HepG2 (cell line): ENCODE measurements around the gene CDC37. TPM values are rescaled to one million over a fixed set of nuclear protein-coding genes. Genes with fewer than 3 reads are reported as not detected.

Experiments used
- ATAC-seq: fragments of 200-7000 bp; cut with Tn5 transposase; 3 replicates; pipeline ENCODE4 v1.9.1; 2020; ENCODE audit warnings: mild to moderate bottlenecking, moderate library complexity
- BruUV-seq: library from RNA; stranded (reverse); fragments of 400-500 nt; replicated peaks from 2 replicates; lab custom pipeline; 2021; lab: Mats Ljungman, UMichigan
- CTCF ChIA-PET: fragments of 300-600 bp; formaldehyde crosslinking; extraction: SDS; loops from one replicate; lab custom pipeline; 2021; ENCODE audit warnings: low total read pairs, inconsistent platforms, low intra/inter-chr PET ratio; lab: Yijun Ruan, JAX
- POLR2A ChIA-PET: fragments of 350-600 bp; sonication (Branson Sonifier 250); formaldehyde crosslinking; loops from one replicate; lab custom pipeline; 2020; ENCODE audit warnings: antibody characterized with exemption, inconsistent platforms; lab: Yijun Ruan, JAX
- DNase-seq: peaks from one replicate; pipeline ENCODE4 v3.0.0-alpha.2; 2015; ENCODE audit warnings: low spot score
- FAIRE-seq: peaks from 3 replicates; lab custom pipeline; 2011; peaks lifted over from hg19 to GRCh38; lab: Jason Lieb, UNC
- H2AFZ ChIP-seq: one replicate; pipeline ENCODE4 v1.6.1; 2011; ENCODE audit warnings: low read length, inconsistent platforms
- H3K27ac ChIP-seq: fragments of 300-600 bp; 3 replicates; pipeline ENCODE4 v1.8.0; 2011; ENCODE audit warnings: mixed run types, mild to moderate bottlenecking, mixed read lengths, low read length, inconsistent platforms; ENCODE audit not compliant: insufficient read depth; ENCODE audit errors: extremely low read length
- H3K27me3 ChIP-seq, 2 experiments: fragments of 200-600 bp in 1 of 2; 2 replicates in 1 of 2; 3 replicates in 1 of 2; pipeline versions ENCODE4 v1.6.0 to v1.8.0; 2011; ENCODE audit warnings: low read length in 2 of 2, mild to moderate bottlenecking in 2 of 2, moderate library complexity in 2 of 2, inconsistent platforms in 1 of 2; ENCODE audit not compliant: insufficient read depth in 2 of 2, control insufficient read depth in 1 of 2
- H3K36me3 ChIP-seq, 2 experiments: fragments of 200-600 bp in 1 of 2; replicated peaks in 1 of 2; 2 replicates in 1 of 2; 3 replicates in 1 of 2; pipeline versions ENCODE4 v1.5.1 to v1.8.0; 2011; ENCODE audit warnings: low read length in 2 of 2, inconsistent platforms in 1 of 2; ENCODE audit not compliant: insufficient read depth in 2 of 2, control insufficient read depth in 1 of 2
- H3K4me1 ChIP-seq: 2 replicates; pipeline ENCODE4 v1.5.1; 2012; ENCODE audit warnings: low read length, inconsistent platforms; ENCODE audit not compliant: insufficient read depth
- H3K4me2 ChIP-seq: 2 replicates; pipeline ENCODE4 v1.6.0; 2011; ENCODE audit warnings: low read depth, low read length, inconsistent platforms
- H3K4me3 ChIP-seq, 3 experiments: fragments of 200-600 bp in 1 of 3; sonication (generic), shearing (Covaris generic) in 1 of 3; replicated peaks in 1 of 3; 2 replicates each; pipeline ENCODE4 v1.5.1; 2011 to 2016; ENCODE audit warnings: low read length in 3 of 3, inconsistent platforms in 2 of 3, low read depth in 2 of 3, mild to moderate bottlenecking in 2 of 3, control low read depth in 1 of 3, mixed read lengths in 1 of 3; ENCODE audit not compliant: insufficient read depth in 1 of 3
- H3K79me2 ChIP-seq: one replicate; pipeline ENCODE4 v1.6.1; 2011; ENCODE audit warnings: low read length, inconsistent platforms; ENCODE audit not compliant: insufficient read depth
- H3K9ac ChIP-seq: 2 replicates; pipeline ENCODE4 v1.6.0; 2011; ENCODE audit warnings: mild to moderate bottlenecking, low read depth, low read length, inconsistent platforms; ENCODE audit not compliant: insufficient read depth
- H3K9me3 ChIP-seq: 2 replicates; pipeline ENCODE4 v1.5.1; 2012; ENCODE audit warnings: mild to moderate bottlenecking, low read length
- H4K20me1 ChIP-seq: 2 replicates; pipeline ENCODE4 v1.6.0; 2011; ENCODE audit warnings: inconsistent platforms, mild to moderate bottlenecking, low read length, moderate library complexity; ENCODE audit not compliant: insufficient read depth
- JUND ChIP-seq: sonication (generic); formaldehyde crosslinking; IDR thresholded peaks from 2 replicates; pipeline ENCODE4 v1.8.0; 2022; ENCODE audit warnings: mild to moderate bottlenecking, missing genetic modification reagents
- NFIB ChIP-seq: sonication (generic); formaldehyde crosslinking; IDR thresholded peaks from 2 replicates; pipeline ENCODE4 v1.9.0; 2021; ENCODE audit warnings: missing genetic modification reagents, mild to moderate bottlenecking, borderline replicate concordance
- RXRB ChIP-seq: IDR thresholded peaks from 2 replicates; pipeline ENCODE4 v1.6.1; 2016; ENCODE audit warnings: borderline replicate concordance, missing genetic modification reagents, missing compliant biosample characterization
- SAP130 ChIP-seq: IDR thresholded peaks from 2 replicates; pipeline ENCODE4 v1.6.1; 2016; ENCODE audit warnings: low read depth
- THRA ChIP-seq: sonication (generic); formaldehyde crosslinking; IDR thresholded peaks from 2 replicates; pipeline ENCODE4 v1.4.0; 2020; ENCODE audit warnings: missing genetic modification reagents, borderline replicate concordance
- ZNF691 ChIP-seq: sonication (generic); formaldehyde crosslinking; IDR thresholded peaks from 2 replicates; pipeline ENCODE4 v1.4.0; 2020; ENCODE audit warnings: missing genetic modification reagents, low read depth, mild to moderate bottlenecking, borderline replicate concordance
- ZNF879 ChIP-seq: sonication (generic); formaldehyde crosslinking; IDR thresholded peaks from 2 replicates; pipeline ENCODE4 v1.8.1; 2023; ENCODE audit warnings: missing genetic modification reagents
- WGBS: methylation state at CpG from one replicate; pipeline ENCODE4 v1.1.6; 2017; ENCODE audit warnings: low lambda C conversion rate; 5-methylcytosine and 5-hydroxymethylcytosine counted together
- in situ Hi-C: cut with HindIII; loops from 2 replicates; pipeline ENCODE4 v1.10.0; 2017; ENCODE audit warnings: low pct_unique_long_range_greater_than_20kb; ENCODE audit not compliant: extremely low pct_ligation_motif_present
- intact Hi-C: fragments of 100-400 bp; cut with micrococcal nuclease; formaldehyde crosslinking; loops from one replicate; pipeline ENCODE4 v1.10.0; 2022; ENCODE audit not compliant: unreplicated experiment
- polyA plus RNA-seq, 8 experiments: library from polyadenylated mRNA; depleted of rRNA in 3 of 8; stranded (reverse) in 7 of 8; unstranded in 1 of 8; fragments of >200 nt; fragmentation: Illumina TruSeq in 4 of 8; extraction: Trizol in 4 of 8; gene quantifications; 2 replicates each; pipeline versions ENCODE4 v1.2.1 to v1.2.3, GENCODE V29; 2011 to 2016; ENCODE audit warnings: low read depth in 4 of 8, missing spikeins in 1 of 8, mixed read lengths in 1 of 8; ENCODE audit not compliant: insufficient read depth in 1 of 8
- total RNA-seq, 5 experiments: library from RNA; depleted of rRNA; stranded (reverse); fragments of >200 nt; fragmentation: Illumina TruSeq; extraction: Trizol; gene quantifications; 2 replicates each; pipeline ENCODE4 v1.2.3, GENCODE V29; 2016; ENCODE audit warnings: low read depth in 1 of 5
- TF ChIP-seq, protein P1 (sequence below): sonication (generic); formaldehyde crosslinking; IDR thresholded peaks from 2 replicates; pipeline ENCODE4 v1.5.0; 2020; ENCODE audit warnings: missing genetic modification reagents, mild to moderate bottlenecking, borderline replicate concordance

The CDC37 gene
- total and polyA plus RNA-seq, 2 of the 13 experiments (the other 11 are each of a cell fraction or from before 2014, with no cell fraction given), result 158 to 177 TPM

GRCh38 chr19:10433131-10433536, 29.8 kb upstream of the CDC37 start:
- intact Hi-C loops, result no loop called here
- ChIA-PET CTCF (no interaction called here), POLR2A (no interaction called here)
- Histone ChIP-seq H3K79me2 (no peaks in the 10 kb centered on the region), H3K27me3 (peaks cover 0 to 9% of the 10 kb centered on the region in 2 experiments; a peak in 1 of 5 replicates), H2AFZ (no peak overlapping the region), H4K20me1 (no peaks in the 10 kb centered on the region), H3K36me3 (no peaks in the 10 kb centered on the region), H3K4me2 (0 out of 2 replicates have a peak overlapping the region, but pooled peaks have one; percentile 32), H3K27ac (peak overlapping the region; percentile 42), H3K4me3 (no peak overlapping the region), H3K9me3 (no peaks in the 10 kb centered on the region), H3K9ac (0 out of 2 replicates have a peak overlapping the region, but pooled peaks have one; percentile 12), H3K4me1 (peaks cover 23% of the 10 kb centered on the region)
- BruUV-seq, result TSS peak; percentile 34
- 0 out of 2 replicates have a peak, but pooled peaks have one; percentile 12 for TF ChIP-seq RXRB (CRISPR knock-in tag)
- TF ChIP-seq SAP130 (CRISPR knock-in tag), result peak; percentile 17; the same call in 1 of the 2 replicates
- TF ChIP-seq THRA (CRISPR knock-in tag), result peak; percentile 71
- TF ChIP-seq, protein P1, sequence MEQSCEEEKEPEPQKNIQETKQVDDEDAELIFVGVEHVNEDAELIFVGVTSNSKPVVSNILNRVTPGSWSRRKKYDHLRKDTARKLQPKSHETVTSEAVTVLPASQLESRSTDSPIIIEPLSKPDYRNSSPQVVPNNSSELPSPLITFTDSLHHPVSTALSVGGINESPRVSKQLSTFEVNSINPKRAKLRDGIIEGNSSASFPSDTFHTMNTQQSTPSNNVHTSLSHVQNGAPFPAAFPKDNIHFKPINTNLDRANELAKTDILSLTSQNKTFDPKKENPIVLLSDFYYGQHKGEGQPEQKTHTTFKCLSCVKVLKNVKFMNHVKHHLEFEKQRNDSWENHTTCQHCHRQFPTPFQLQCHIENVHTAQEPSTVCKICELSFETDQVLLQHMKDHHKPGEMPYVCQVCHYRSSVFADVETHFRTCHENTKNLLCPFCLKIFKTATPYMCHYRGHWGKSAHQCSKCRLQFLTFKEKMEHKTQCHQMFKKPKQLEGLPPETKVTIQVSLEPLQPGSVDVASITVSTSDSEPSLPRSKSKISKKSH, result no peak
- TF ChIP-seq NFIB, result no peak
- TF ChIP-seq ZNF879, result no peak
- no peak for TF ChIP-seq ZNF691 (CRISPR knock-in tag)
- no peak for TF ChIP-seq JUND
- DNase-seq, result no peak
- no peak for FAIRE-seq
- 75% methylated on average over 8 of the region's 10 CpGs for WGBS
- in situ Hi-C loops, result no loop called here
- ATAC-seq, result peak; percentile 48
